DND-41 (cell line): ENCODE results near the gene CREB3L2.

Experiments used
- ATAC-seq: fragments of 200-7000 bp; cut with Tn5 transposase; 3 replicates; pipeline ENCODE4 v1.9.1; 2021; ENCODE audit warnings: low read depth; ENCODE audit not compliant: insufficient read depth
- DNase-seq: peaks from one replicate; pipeline ENCODE4 v3.0.0-alpha.2; 2020
- H2AFZ ChIP-seq: 2 replicates; pipeline ENCODE4 v1.6.0; 2012; ENCODE audit warnings: low read depth, low read length
- H3K27ac ChIP-seq: 2 replicates; pipeline ENCODE4 v1.5.1; 2012; ENCODE audit warnings: low read length, inconsistent platforms
- H3K27me3 ChIP-seq: fragments of 200-600 bp; sonication (generic); 2 replicates; pipeline ENCODE4 v1.6.0; 2012; ENCODE audit warnings: low read length, mild to moderate bottlenecking, inconsistent platforms; ENCODE audit not compliant: insufficient read depth, poor library complexity
- H3K36me3 ChIP-seq: 2 replicates; pipeline ENCODE4 v1.5.1; 2012; ENCODE audit warnings: low read length, inconsistent platforms; ENCODE audit not compliant: insufficient read depth
- H3K4me1 ChIP-seq: 2 replicates; pipeline ENCODE4 v1.5.1; 2012; ENCODE audit warnings: mild to moderate bottlenecking, low read length; ENCODE audit not compliant: insufficient read depth
- H3K4me2 ChIP-seq: 2 replicates; pipeline ENCODE4 v1.6.0; 2012; ENCODE audit warnings: mild to moderate bottlenecking, moderate library complexity, low read length, inconsistent platforms; ENCODE audit not compliant: insufficient read depth
- H3K4me3 ChIP-seq, 2 experiments: fragments of 200-600 bp in 1 of 2; shearing (Covaris generic) in 1 of 2; 2 replicates each; pipeline ENCODE4 v1.5.1; 2012 to 2016; ENCODE audit warnings: inconsistent platforms in 2 of 2, low read length in 2 of 2, mild to moderate bottlenecking in 2 of 2, low read depth in 1 of 2, moderate library complexity in 1 of 2
- H3K79me2 ChIP-seq: 2 replicates; pipeline ENCODE4 v1.6.0; 2012; ENCODE audit warnings: low read length, inconsistent platforms; ENCODE audit not compliant: insufficient read depth
- H3K9ac ChIP-seq: 2 replicates; pipeline ENCODE4 v1.6.0; 2012; ENCODE audit warnings: low read depth, mild to moderate bottlenecking, inconsistent platforms, low read length, moderate library complexity
- H3K9me3 ChIP-seq: 2 replicates; pipeline ENCODE4 v1.5.1; 2012; ENCODE audit warnings: low read length, moderate library complexity, mild to moderate bottlenecking, inconsistent platforms; ENCODE audit not compliant: insufficient read depth, severe bottlenecking
- H4K20me1 ChIP-seq: 2 replicates; pipeline ENCODE4 v1.6.0; 2012; ENCODE audit warnings: low read length; ENCODE audit not compliant: insufficient read depth
- EZH2 ChIP-seq: IDR thresholded peaks from 3 replicates; pipeline ENCODE4 v1.6.1; 2012; ENCODE audit warnings: borderline replicate concordance, low read depth, mild to moderate bottlenecking, moderate library complexity, low read length, inconsistent platforms; ENCODE audit not compliant: severe bottlenecking
- TF ChIP-seq, protein P1 (sequence below): IDR thresholded peaks from 2 replicates; pipeline ENCODE4 v1.5.1; 2012; ENCODE audit warnings: borderline replicate concordance, low read length, moderate library complexity, mild to moderate bottlenecking; ENCODE audit not compliant: poor library complexity, severe bottlenecking; ENCODE audit errors: extremely low read depth

The CREB3L2 gene

GRCh38 chr7:137916980-137917645 is 84.8 kb downstream of the CREB3L2 start:
- Histone ChIP-seq H3K27me3 (no peaks in the 10 kb centered on the region), H4K20me1 (no peaks in the 10 kb centered on the region), H3K27ac (no peak overlapping the region), H3K4me3 (no peak overlapping the region), H3K9me3 (no peaks in the 10 kb centered on the region), H3K79me2 (no peaks in the 10 kb centered on the region), H3K36me3 (0 out of 2 replicates have a peak, but pooled peaks cover 5% of the 10 kb centered on the region), H3K4me2 (no peak overlapping the region), H3K4me1 (no peaks in the 10 kb centered on the region), H3K9ac (no peak overlapping the region), H2AFZ (no peak overlapping the region)
- no peak for DNase-seq
- no peak for TF ChIP-seq EZH2
- TF ChIP-seq, protein P1, sequence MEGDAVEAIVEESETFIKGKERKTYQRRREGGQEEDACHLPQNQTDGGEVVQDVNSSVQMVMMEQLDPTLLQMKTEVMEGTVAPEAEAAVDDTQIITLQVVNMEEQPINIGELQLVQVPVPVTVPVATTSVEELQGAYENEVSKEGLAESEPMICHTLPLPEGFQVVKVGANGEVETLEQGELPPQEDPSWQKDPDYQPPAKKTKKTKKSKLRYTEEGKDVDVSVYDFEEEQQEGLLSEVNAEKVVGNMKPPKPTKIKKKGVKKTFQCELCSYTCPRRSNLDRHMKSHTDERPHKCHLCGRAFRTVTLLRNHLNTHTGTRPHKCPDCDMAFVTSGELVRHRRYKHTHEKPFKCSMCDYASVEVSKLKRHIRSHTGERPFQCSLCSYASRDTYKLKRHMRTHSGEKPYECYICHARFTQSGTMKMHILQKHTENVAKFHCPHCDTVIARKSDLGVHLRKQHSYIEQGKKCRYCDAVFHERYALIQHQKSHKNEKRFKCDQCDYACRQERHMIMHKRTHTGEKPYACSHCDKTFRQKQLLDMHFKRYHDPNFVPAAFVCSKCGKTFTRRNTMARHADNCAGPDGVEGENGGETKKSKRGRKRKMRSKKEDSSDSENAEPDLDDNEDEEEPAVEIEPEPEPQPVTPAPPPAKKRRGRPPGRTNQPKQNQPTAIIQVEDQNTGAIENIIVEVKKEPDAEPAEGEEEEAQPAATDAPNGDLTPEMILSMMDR, result no peak
- ATAC-seq, result no peak

GRCh38 chr7:137916564-137916963 is 85.3 kb downstream of the CREB3L2 start:
- H3K79me2 ChIP-seq, result no peaks in the 10 kb centered on the region

DNA sequence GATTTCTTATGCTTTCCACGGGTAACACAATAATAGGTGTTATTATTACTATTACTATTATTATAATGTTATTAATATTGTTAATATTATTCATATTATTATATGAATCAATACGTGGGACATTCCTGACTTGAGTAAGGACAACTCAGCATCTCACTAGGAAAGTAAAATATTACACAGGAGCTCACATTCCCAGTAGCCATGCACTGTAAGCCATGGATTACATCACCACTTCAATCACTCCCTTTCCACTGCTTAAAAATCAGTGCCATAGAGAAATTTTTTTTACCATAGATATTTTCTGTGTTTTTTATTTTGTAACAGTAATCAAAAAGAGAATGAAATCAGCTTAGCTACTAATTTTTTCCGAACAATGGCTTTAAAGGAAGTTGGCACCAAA is 86.6 kb downstream of the CREB3L2 start:
- H3K79me2 ChIP-seq, result no peaks in the 10 kb centered on the region
- H3K9ac ChIP-seq, result no peak overlapping the region
- no peak overlapping the region for H3K27ac ChIP-seq
- H3K4me3 ChIP-seq, result no peak overlapping the region
- no peaks in the 10 kb centered on the region for H4K20me1 ChIP-seq
- no peak overlapping the region for H3K4me2 ChIP-seq
- TF ChIP-seq, protein P1, result no peak
- TF ChIP-seq EZH2, result no peak
- ATAC-seq (no peak), DNase-seq (no peak)
- 0 out of 2 replicates have a peak, but pooled peaks cover 7% of the 10 kb centered on the region for H3K36me3 ChIP-seq
- H2AFZ ChIP-seq, result no peak overlapping the region
- H3K9me3 ChIP-seq, result no peaks in the 10 kb centered on the region
- H3K27me3 ChIP-seq, result no peaks in the 10 kb centered on the region
- H3K4me1 ChIP-seq, result no peaks in the 10 kb centered on the region

More at GRCh38 chr7:137916564-137916963, 85.3 kb downstream of the CREB3L2 start:
- no peak overlapping the region for H3K4me2 ChIP-seq
- no peaks in the 10 kb centered on the region for H3K9me3 ChIP-seq
- H3K27me3 ChIP-seq, result no peaks in the 10 kb centered on the region
- 0 out of 2 replicates have a peak, but pooled peaks cover 7% of the 10 kb centered on the region for H3K36me3 ChIP-seq
- TF ChIP-seq, protein P1, result no peak
- TF ChIP-seq EZH2, result no peak
- H2AFZ ChIP-seq, result no peak overlapping the region
- H3K9ac ChIP-seq, result no peak overlapping the region
- DNase-seq (no peak), ATAC-seq (peak; percentile 37; the same call in 1 of the 3 replicates)
- H3K27ac ChIP-seq, result no peak overlapping the region
- H4K20me1 ChIP-seq, result no peaks in the 10 kb centered on the region
- H3K4me1 ChIP-seq, result no peaks in the 10 kb centered on the region
- H3K4me3 ChIP-seq, result no peak overlapping the region

GRCh38 chr7:137913985-137914384 is 87.9 kb downstream of the CREB3L2 start:
- Histone ChIP-seq H3K27me3 (no peaks in the 10 kb centered on the region), H3K27ac (no peak overlapping the region), H3K36me3 (peaks cover 10% of the 10 kb centered on the region; the same call in 1 of the 2 replicates), H3K4me3 (no peak overlapping the region), H3K9ac (no peak overlapping the region), H3K4me1 (no peaks in the 10 kb centered on the region), H3K79me2 (no peaks in the 10 kb centered on the region), H3K9me3 (no peaks in the 10 kb centered on the region), H3K4me2 (no peak overlapping the region), H4K20me1 (no peaks in the 10 kb centered on the region), H2AFZ (no peak overlapping the region)
- no peak for TF ChIP-seq EZH2
- TF ChIP-seq, protein P1, result no peak
- DNase-seq (no peak), ATAC-seq (no peak)
